ENCODE results near the gene EPS15. TPM values are rescaled to one million over a fixed set of nuclear protein-coding genes. Genes with fewer than 3 reads are reported as not detected.
A peak's percentile ranks its signal among the peaks of the same experiment; 100 is the strongest.

Gene EPS15
- total RNA-seq, 1 experiment from 2014 or later = 54.4 TPM

DNA sequence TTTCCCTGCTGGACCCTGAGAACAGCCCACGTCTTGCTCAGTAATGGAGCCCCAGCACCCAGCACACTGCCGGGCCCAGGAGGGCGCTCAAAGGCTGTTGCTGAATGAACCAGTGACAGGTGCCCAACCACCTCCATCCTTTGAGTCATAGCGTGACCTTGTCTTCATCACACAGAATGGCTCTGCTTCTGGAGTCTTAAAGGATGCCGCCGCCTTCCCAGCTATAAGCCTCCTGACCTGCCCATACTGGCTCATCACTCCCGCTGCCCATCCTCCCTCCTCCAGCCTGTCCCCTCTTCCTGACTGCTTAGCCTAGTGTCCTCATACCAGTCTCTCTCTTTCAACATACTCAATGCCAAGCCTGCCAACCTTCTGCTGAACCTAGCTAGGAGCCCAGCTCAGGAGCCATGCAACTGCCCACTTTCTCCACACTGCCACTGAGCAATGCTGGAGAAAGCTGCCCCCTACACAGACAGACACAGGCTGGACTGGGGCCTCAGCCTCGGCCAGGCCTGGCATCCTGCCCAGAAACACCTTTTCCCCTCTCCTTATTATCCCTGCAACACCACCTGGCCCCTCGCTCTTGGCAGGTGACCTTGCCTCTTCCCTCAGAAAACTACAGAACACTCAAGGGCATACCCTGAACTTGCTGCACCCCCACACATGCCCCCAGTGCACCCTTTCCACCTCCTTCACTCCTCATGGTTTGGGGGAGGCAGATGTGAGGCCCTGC, 202.8 kb downstream of the EPS15 start:
- DNase-seq (ENCODE audit: low read depth, low spot score) (no peak), ATAC-seq (no peak)
- POLR2A ChIA-PET = no interaction called here
- Histone ChIP-seq H3K9me3 (ENCODE audit: control insufficient read depth, insufficient read depth, low read depth, low read length) (no peaks in the 10 kb centered on the region), H3K36me3 (ENCODE audit: control insufficient read depth, insufficient read depth, low read length) (no peaks in the 10 kb centered on the region), H3K4me1 (ENCODE audit: control insufficient read depth, insufficient read depth, low read length) (peaks cover 10% of the 10 kb centered on the region), H3K27me3 (ENCODE audit: control insufficient read depth, insufficient read depth, low read length) (no peaks in the 10 kb centered on the region), H3K27ac (ENCODE audit: low read length) (no peak overlapping the region), H3K4me3 (ENCODE audit: low read depth in 2 of 2, low read length in 2 of 2) (no peak overlapping the region)
- BruUV-seq (replicated peaks) = no TSS peak
- no peak for TF ChIP-seq POLR2AphosphoS5 (IDR thresholded peaks at IDR 0.05; ENCODE audit: low read depth, low read length)
- intact Hi-C loops (cut with micrococcal nuclease; ENCODE audit: unreplicated experiment) (no loop called here), in situ Hi-C loops (cut with HindIII; ENCODE audit: low pct_unique_long_range_greater_than_20kb, low sequenced_read_pairs) (no loop called here)
- CTCF ChIA-PET = no interaction called here

GRCh38 chr1:51314974-51315373, 204.1 kb downstream of the EPS15 start:
- Histone ChIP-seq H3K36me3 (ENCODE audit: control insufficient read depth, insufficient read depth, low read length) (no peaks in the 10 kb centered on the region), H3K27ac (ENCODE audit: low read length) (no peak overlapping the region), H3K4me3 (ENCODE audit: low read depth in 2 of 2, low read length in 2 of 2) (no peak overlapping the region), H3K4me1 (ENCODE audit: control insufficient read depth, insufficient read depth, low read length) (peaks cover 10% of the 10 kb centered on the region), H3K9me3 (ENCODE audit: control insufficient read depth, insufficient read depth, low read depth, low read length) (no peaks in the 10 kb centered on the region), H3K27me3 (ENCODE audit: control insufficient read depth, insufficient read depth, low read length) (no peaks in the 10 kb centered on the region)
- intact Hi-C loops (cut with micrococcal nuclease; ENCODE audit: unreplicated experiment) = no loop called here
- DNase-seq (ENCODE audit: low read depth, low spot score) (no peak), ATAC-seq (no peak)
- ChIA-PET CTCF (no interaction called here), POLR2A (no interaction called here)
- TF ChIP-seq CTCF (IDR thresholded peaks at IDR 0.05) = no peak
- no peak for TF ChIP-seq SIN3A (IDR thresholded peaks at IDR 0.05; ENCODE audit: borderline replicate concordance, insufficient read depth, low read depth, low read length)
- TF ChIP-seq POLR2AphosphoS5 (IDR thresholded peaks at IDR 0.05; ENCODE audit: low read depth, low read length) = no peak
- TF ChIP-seq TCF7L2 (IDR thresholded peaks at IDR 0.05; ENCODE audit: low read depth, low read length) = no peak
- in situ Hi-C loops (cut with HindIII; ENCODE audit: low pct_unique_long_range_greater_than_20kb, low sequenced_read_pairs) = no loop called here
- BruUV-seq (replicated peaks) = no TSS peak

DNA sequence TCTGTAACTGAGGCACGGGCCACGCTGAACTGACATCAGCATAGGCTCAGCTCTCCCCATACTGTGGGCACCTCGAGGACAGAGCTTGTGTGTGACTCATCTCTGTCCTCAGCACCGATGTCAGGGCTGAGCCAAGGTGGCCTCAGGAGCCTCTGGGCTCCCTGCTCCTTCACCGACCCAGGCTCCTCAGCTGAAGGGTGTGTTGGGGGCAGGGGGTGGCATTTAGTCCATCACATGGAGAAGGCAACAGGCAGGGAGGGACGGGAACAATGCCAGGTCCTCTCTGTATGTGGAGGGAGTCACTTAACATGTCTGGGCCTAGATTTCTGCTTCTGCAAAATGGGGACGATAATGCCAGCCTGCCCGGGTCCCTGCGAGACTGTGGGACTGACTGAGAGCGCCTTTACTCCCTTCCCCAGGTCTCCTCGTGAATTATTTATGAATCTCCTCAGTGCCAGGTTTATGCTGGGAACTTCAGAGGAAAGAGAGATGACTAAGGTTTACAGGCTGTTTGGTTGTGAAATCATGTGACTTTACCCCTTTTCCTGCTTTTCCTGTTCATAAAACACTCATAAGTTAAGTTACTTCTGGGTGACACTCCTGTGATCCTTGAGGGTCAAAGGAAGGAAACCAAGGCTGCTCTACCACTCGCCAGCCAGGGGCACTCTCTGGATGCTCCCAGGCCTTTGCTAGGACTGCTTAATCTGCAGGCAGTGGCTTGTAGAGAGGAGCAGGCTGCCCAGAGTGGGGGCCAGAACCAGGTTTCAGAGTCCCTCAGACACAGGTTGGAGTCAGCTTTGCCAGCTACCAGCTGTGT, 204.9 kb downstream of the EPS15 start:
- CTCF ChIA-PET = no interaction called here
- POLR2A ChIA-PET = no interaction called here
- Histone ChIP-seq H3K27ac (ENCODE audit: low read length) (peak overlapping the region; percentile 34), H3K9me3 (ENCODE audit: control insufficient read depth, insufficient read depth, low read depth, low read length) (no peaks in the 10 kb centered on the region), H3K4me3 (ENCODE audit: low read depth in 2 of 2, low read length in 2 of 2) (no peak overlapping the region), H3K36me3 (ENCODE audit: control insufficient read depth, insufficient read depth, low read length) (no peaks in the 10 kb centered on the region), H3K27me3 (ENCODE audit: control insufficient read depth, insufficient read depth, low read length) (no peaks in the 10 kb centered on the region), H3K4me1 (ENCODE audit: control insufficient read depth, insufficient read depth, low read length) (peaks cover 10% of the 10 kb centered on the region)
- DNase-seq (ENCODE audit: low read depth, low spot score) = no peak
- intact Hi-C loops (cut with micrococcal nuclease; ENCODE audit: unreplicated experiment) = no loop called here
- TF ChIP-seq TCF7L2 (IDR thresholded peaks at IDR 0.05; ENCODE audit: low read depth, low read length) (no peak), CTCF (IDR thresholded peaks at IDR 0.05) (no peak), POLR2AphosphoS5 (IDR thresholded peaks at IDR 0.05; ENCODE audit: low read depth, low read length) (no peak), SIN3A (IDR thresholded peaks at IDR 0.05; ENCODE audit: borderline replicate concordance, insufficient read depth, low read depth, low read length) (no peak), REST (IDR thresholded peaks at IDR 0.05; ENCODE audit: insufficient read depth in 1 of 2, low read depth in 2 of 2, low read length in 1 of 2) (no peak)
- in situ Hi-C loops (cut with HindIII; ENCODE audit: low pct_unique_long_range_greater_than_20kb, low sequenced_read_pairs) = no loop called here
- ATAC-seq = peak; percentile 58
- no TSS peak for BruUV-seq (replicated peaks)

Data from Panc1 (cell line).